H9 (cell line): ENCODE results near the gene IL5RA. TPM values are rescaled to one million over a fixed set of nuclear protein-coding genes. Genes with fewer than 3 reads are reported as not detected.

Source experiments
- DNase-seq: peaks from one replicate; pipeline ENCODE4 v3.0.0-alpha.2; 2017
- H2AFZ ChIP-seq: one replicate; pipeline ENCODE4 v1.6.1; 2013; ENCODE audit warnings: mild to moderate bottlenecking, low read length, control low read depth, moderate library complexity
- H2AK5ac ChIP-seq: 2 replicates; pipeline ENCODE4 v1.6.1; 2013; ENCODE audit warnings: low read length, control low read depth, mixed read lengths; ENCODE audit not compliant: insufficient read length
- H2BK120ac ChIP-seq: one replicate; pipeline ENCODE4 v1.6.1; 2013; ENCODE audit warnings: low read depth, mild to moderate bottlenecking, low read length, control low read depth, inconsistent platforms; ENCODE audit not compliant: poor library complexity, severe bottlenecking
- H2BK12ac ChIP-seq: 2 replicates; pipeline ENCODE4 v1.6.1; 2013; ENCODE audit warnings: low read length, control low read depth, mixed read lengths, low read depth; ENCODE audit not compliant: insufficient read length
- H2BK15ac ChIP-seq: 2 replicates; pipeline ENCODE4 v1.6.1; 2013; ENCODE audit warnings: low read depth, low read length, control low read depth
- H2BK20ac ChIP-seq: one replicate; pipeline ENCODE4 v1.6.1; 2013; ENCODE audit warnings: low read depth, mild to moderate bottlenecking, low read length, control low read depth, inconsistent platforms; ENCODE audit not compliant: poor library complexity, severe bottlenecking
- H2BK5ac ChIP-seq: 2 replicates; pipeline ENCODE4 v1.6.1; 2013; ENCODE audit warnings: low read length, control low read depth, mixed read lengths; ENCODE audit not compliant: insufficient read length
- H3K14ac ChIP-seq: 2 replicates; pipeline ENCODE4 v1.6.1; 2013; ENCODE audit warnings: low read length, control low read depth; ENCODE audit not compliant: insufficient read depth
- H3K18ac ChIP-seq: 2 replicates; pipeline ENCODE4 v1.6.1; 2013; ENCODE audit warnings: low read depth, mild to moderate bottlenecking, mixed read lengths, low read length, control low read depth; ENCODE audit not compliant: insufficient read length
- H3K23ac ChIP-seq: 2 replicates; pipeline ENCODE4 v1.6.1; 2013; ENCODE audit warnings: low read length, control low read depth, mixed read lengths, low read depth; ENCODE audit not compliant: insufficient read length
- H3K23me2 ChIP-seq: 2 replicates; pipeline ENCODE4 v1.6.1; 2013; ENCODE audit warnings: low read depth, mild to moderate bottlenecking, mixed read lengths, low read length, control low read depth; ENCODE audit not compliant: insufficient read length, poor library complexity, severe bottlenecking
- H3K27ac ChIP-seq: 2 replicates; pipeline ENCODE4 v1.5.1; 2013; ENCODE audit warnings: low read length, control low read depth, mixed read lengths, low read depth; ENCODE audit not compliant: insufficient read length
- H3K27me3 ChIP-seq: 2 replicates; pipeline ENCODE4 v1.6.1; 2013; ENCODE audit warnings: low read length, control low read depth, inconsistent platforms; ENCODE audit not compliant: insufficient read depth
- H3K4ac ChIP-seq: 2 replicates; pipeline ENCODE4 v1.6.1; 2013; ENCODE audit warnings: low read depth, mild to moderate bottlenecking, control low read depth, inconsistent platforms, low read length, moderate library complexity
- H3K4me1 ChIP-seq: 2 replicates; pipeline ENCODE4 v1.6.1; 2013; ENCODE audit warnings: low read length, control low read depth, inconsistent platforms; ENCODE audit not compliant: insufficient read depth
- H3K4me2 ChIP-seq: 2 replicates; pipeline ENCODE4 v1.6.1; 2013; ENCODE audit warnings: low read length, control low read depth, mixed read lengths; ENCODE audit not compliant: insufficient read length, insufficient read depth
- H3K56ac ChIP-seq: 2 replicates; pipeline ENCODE4 v1.6.1; 2013; ENCODE audit warnings: low read depth, mild to moderate bottlenecking, mixed read lengths, low read length, control low read depth; ENCODE audit not compliant: insufficient read length
- H3K79me1 ChIP-seq: 2 replicates; pipeline ENCODE4 v1.6.1; 2013; ENCODE audit warnings: low read depth, mild to moderate bottlenecking, moderate library complexity, low read length, control low read depth, inconsistent platforms; ENCODE audit not compliant: insufficient read depth, poor library complexity, severe bottlenecking
- H3K79me2 ChIP-seq: 2 replicates; pipeline ENCODE4 v1.6.1; 2013; ENCODE audit warnings: low read length, control low read depth, inconsistent platforms; ENCODE audit not compliant: insufficient read depth
- H3K9ac ChIP-seq: 2 replicates; pipeline ENCODE4 v1.6.1; 2013; ENCODE audit warnings: low read length, control low read depth, mixed read lengths; ENCODE audit not compliant: insufficient read length; ENCODE audit errors: extremely low read depth
- H3K9me3 ChIP-seq: one replicate; pipeline ENCODE4 v1.6.1; 2013; ENCODE audit warnings: low read depth, low read length, inconsistent platforms; ENCODE audit not compliant: control insufficient read depth
- H3T11ph ChIP-seq: one replicate; pipeline ENCODE4 v1.6.1; 2013; ENCODE audit warnings: mild to moderate bottlenecking, low read length, control low read depth, inconsistent platforms
- H4K20me1 ChIP-seq: one replicate; pipeline ENCODE4 v1.6.1; 2013; ENCODE audit not compliant: control insufficient read depth, insufficient read length, insufficient read depth
- H4K5ac ChIP-seq: 2 replicates; pipeline ENCODE4 v1.6.1; 2013; ENCODE audit warnings: low read depth, mild to moderate bottlenecking, mixed read lengths, low read length, control low read depth; ENCODE audit not compliant: insufficient read length
- H4K8ac ChIP-seq: replicated peaks from 2 replicates; pipeline ENCODE4 v1.6.1; 2013; ENCODE audit warnings: low read length, control low read depth, mixed read lengths, low read depth; ENCODE audit not compliant: insufficient read length
- H4K91ac ChIP-seq: 2 replicates; pipeline ENCODE4 v1.6.1; 2013; ENCODE audit warnings: low read depth, mild to moderate bottlenecking, moderate library complexity, mixed read lengths, low read length, control low read depth; ENCODE audit not compliant: insufficient read length
- H3K27ac Mint-ChIP-seq, 3 experiments: 2 replicates in 2 of 3; 3 replicates in 1 of 3; pipeline ENCODE4 v1.8.0; 2020 to 2021; ENCODE audit warnings: mixed read lengths in 3 of 3, mild to moderate bottlenecking in 1 of 3, moderate library complexity in 1 of 3
- H3K27me3 Mint-ChIP-seq: 2 replicates; pipeline ENCODE4 v1.8.0; 2021; ENCODE audit warnings: low read depth, mild to moderate bottlenecking, moderate library complexity, mixed read lengths
- H3K36me3 Mint-ChIP-seq, 3 experiments: 2 replicates in 2 of 3; 3 replicates in 1 of 3; pipeline ENCODE4 v1.8.0; 2020 to 2021; ENCODE audit warnings: low read depth in 3 of 3, mixed read lengths in 3 of 3; ENCODE audit not compliant: insufficient read depth in 1 of 3
- H3K4me1 Mint-ChIP-seq, 2 experiments: 2 replicates each; pipeline ENCODE4 v1.8.0; 2020; ENCODE audit warnings: mixed read lengths in 2 of 2
- H3K4me3 Mint-ChIP-seq, 2 experiments: 2 replicates in 1 of 2; 3 replicates in 1 of 2; pipeline ENCODE4 v1.8.0; 2020 to 2021; ENCODE audit warnings: mild to moderate bottlenecking in 2 of 2, mixed read lengths in 2 of 2, moderate library complexity in 1 of 2
- H3K9me3 Mint-ChIP-seq, 2 experiments: 2 replicates in 1 of 2; 3 replicates in 1 of 2; pipeline ENCODE4 v1.8.0; 2020; ENCODE audit warnings: mild to moderate bottlenecking in 2 of 2, mixed read lengths in 2 of 2, moderate library complexity in 1 of 2
- CTCF ChIP-seq: fragments of 200-600 bp; sonication (generic); conservative IDR thresholded peaks from 3 replicates; pipeline ENCODE4 v1.8.0; 2021; ENCODE audit warnings: antibody characterized with exemption, mild to moderate bottlenecking
- WGBS: extraction: QIAGEN DNeasy Blood & Tissue Kit; methylation state at CpG from one replicate; pipeline ENCODE4 v1.1.7; 2013; ENCODE audit warnings: missing lambda C conversion rate, low lambda C conversion rate, mixed read lengths; ENCODE audit not compliant: insufficient read length; ENCODE audit errors: extremely low coverage; 5-methylcytosine and 5-hydroxymethylcytosine counted together
- total RNA-seq: library from RNA; stranded (reverse); gene quantifications from 2 replicates; pipeline ENCODE4 v1.2.1, GENCODE V29; 2021

The IL5RA gene
- total RNA-seq, 1 experiment from 2014 or later: not detected

DNA sequence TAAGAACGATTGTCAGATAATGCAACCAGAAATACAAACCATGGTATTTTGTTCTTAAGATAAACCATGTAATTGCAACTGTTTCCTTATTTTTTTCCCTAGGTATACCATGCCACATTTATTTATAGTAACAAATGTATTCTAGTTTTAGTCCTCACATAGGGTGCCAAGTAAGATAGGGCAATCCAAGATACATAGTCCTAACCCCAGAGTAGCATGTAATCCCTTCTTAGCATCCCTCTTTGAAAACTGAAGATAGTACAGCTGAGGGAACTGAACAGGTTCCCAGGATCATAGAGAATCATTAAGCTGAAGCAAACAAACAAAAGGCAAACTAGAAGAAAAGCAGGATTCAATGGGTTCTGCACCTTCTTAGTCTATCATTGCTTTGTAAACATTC is 41.3 kb upstream of the IL5RA start:
- H3K4me1 ChIP-seq: no peaks in the 10 kb centered on the region
- no peak overlapping the region for H3T11ph ChIP-seq
- no peak overlapping the region for H3K4me2 ChIP-seq
- no peaks in the 10 kb centered on the region for H3K23me2 ChIP-seq
- Mint-ChIP-seq H3K9me3 (no peaks in the 10 kb centered on the region), H3K4me3 (no peak overlapping the region), H3K4me1 (no peaks in the 10 kb centered on the region), H3K27ac (no peak overlapping the region; a peak in 1 of 7 replicates), H3K36me3 (peaks cover 18 to 70% (median 57%) of the 10 kb centered on the region in 3 experiments; a peak in 6 of 7 replicates), H3K27me3 (no peaks in the 10 kb centered on the region)
- H2BK120ac ChIP-seq: no peak overlapping the region
- H4K5ac ChIP-seq: no peak overlapping the region
- DNase-seq: no peak
- no peak overlapping the region for H4K91ac ChIP-seq
- H3K23ac ChIP-seq: no peak overlapping the region
- H3K56ac ChIP-seq: no peak overlapping the region
- H3K79me2 ChIP-seq: no peaks in the 10 kb centered on the region; the same call in 1 of the 2 replicates
- H2BK5ac ChIP-seq: no peak overlapping the region
- H2BK20ac ChIP-seq: no peak overlapping the region
- H2AK5ac ChIP-seq: no peak overlapping the region
- no CpG with 5 or more reads among the region's 1 CpG for WGBS
- no peak overlapping the region for H3K4ac ChIP-seq
- no peak overlapping the region for H3K18ac ChIP-seq
- H4K8ac ChIP-seq: no peak overlapping the region
- no peaks in the 10 kb centered on the region for H3K9me3 ChIP-seq
- H3K79me1 ChIP-seq: no peaks in the 10 kb centered on the region
- TF ChIP-seq CTCF: no peak
- H2BK15ac ChIP-seq: no peak overlapping the region
- H2AFZ ChIP-seq: no peak overlapping the region
- H3K9ac ChIP-seq: no peak overlapping the region
- H3K27me3 ChIP-seq: no peaks in the 10 kb centered on the region
- H4K20me1 ChIP-seq: no peaks in the 10 kb centered on the region
- no peak overlapping the region for H2BK12ac ChIP-seq
- no peak overlapping the region for H3K27ac ChIP-seq
- no peak overlapping the region for H3K14ac ChIP-seq
